Activated B cell treated with CpG ODN at 0.5 μM for 24 hours (primary cell): Measurements from ENCODE around the gene SLC44A4. TPM values are rescaled to one million over a fixed set of nuclear protein-coding genes. Genes with fewer than 3 reads are reported as not detected.
"Not testable (repeated sequence)": the region's sequence is repeated elsewhere in the genome, so short reads cannot be mapped to it uniquely, and the experiment has no call there.

ENCODE experiments used
- ATAC-seq: fragments of 200-7000 bp; cut with Tn5 transposase; one replicate; pipeline ENCODE4 v1.10.0; 2021; ENCODE audit warnings: low read depth, mild to moderate bottlenecking, moderate library complexity
- CTCF ChIA-PET: fragments of 350-600 bp; sonication (Branson Sonifier 250); formaldehyde crosslinking; loops from one replicate; lab custom pipeline; 2021; ENCODE audit warnings: antibody characterized with exemption; lab: Charles Lee
- POLR2A ChIA-PET: fragments of 350-600 bp; sonication (Branson Sonifier 250); formaldehyde crosslinking; loops from one replicate; lab custom pipeline; 2021; ENCODE audit warnings: antibody characterized with exemption; lab: Charles Lee
- DNase-seq: peaks from one replicate; pipeline ENCODE4 v3.0.0; 2022
- H3K27ac Mint-ChIP-seq: one replicate; pipeline ENCODE4 v1.8.0; 2020; ENCODE audit warnings: mixed read lengths
- H3K27me3 Mint-ChIP-seq: one replicate; pipeline ENCODE4 v1.8.0; 2021; ENCODE audit warnings: mixed read lengths
- H3K36me3 Mint-ChIP-seq: one replicate; pipeline ENCODE4 v1.8.0; 2021; ENCODE audit warnings: low read depth, mixed read lengths
- H3K4me1 Mint-ChIP-seq: one replicate; pipeline ENCODE4 v1.8.0; 2021; ENCODE audit warnings: mixed read lengths
- H3K4me3 Mint-ChIP-seq: one replicate; pipeline ENCODE4 v1.8.0; 2020; ENCODE audit warnings: mild to moderate bottlenecking, mixed read lengths
- H3K9me3 Mint-ChIP-seq: one replicate; pipeline ENCODE4 v1.8.0; 2020; ENCODE audit warnings: mixed read lengths
- intact Hi-C: fragments of 100-400 bp; cut with micrococcal nuclease; formaldehyde crosslinking; loops from one replicate; pipeline ENCODE4 v1.15.1; 2024
- total RNA-seq: library from RNA; stranded (reverse); gene quantifications from 2 replicates; pipeline ENCODE4 v1.2.3, GENCODE V29; 2022
- TF ChIP-seq, protein P1 (sequence below): fragments of 200-600 bp; IDR thresholded peaks from one replicate; pipeline ENCODE4 v1.8.0; 2022; ENCODE audit warnings: antibody characterized with exemption, mild to moderate bottlenecking

Gene SLC44A4
- total RNA-seq, 1 donor from 2014 or later: not detected

DNA sequence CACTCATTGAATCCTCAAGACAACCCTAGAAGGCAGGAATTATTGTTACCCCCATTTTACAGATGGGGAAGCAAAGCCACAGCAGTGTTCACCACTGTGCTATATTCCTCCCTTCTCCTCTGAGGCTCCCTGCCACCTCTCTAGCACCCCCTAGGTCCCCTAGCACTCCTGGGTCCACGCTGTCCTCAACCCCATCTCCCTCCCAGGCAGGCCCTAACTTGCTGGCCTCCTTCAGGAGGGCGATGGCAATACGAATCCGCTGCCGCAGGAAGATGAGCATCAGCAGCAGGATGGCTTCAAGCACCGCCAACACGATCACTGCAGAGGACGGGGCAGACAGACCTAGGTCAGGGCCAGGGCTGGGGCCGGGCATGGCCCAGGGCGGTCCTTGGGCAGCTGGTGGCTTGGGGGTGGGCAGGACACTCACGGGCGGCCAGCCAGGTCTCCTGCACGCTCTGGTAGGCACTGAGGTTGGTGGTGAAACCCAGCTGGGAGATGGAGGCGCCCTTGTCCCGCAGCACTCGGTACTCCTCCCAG, 8.3 kb downstream of the SLC44A4 start:
- DNase-seq (no peak), ATAC-seq (no peak)
- no peaks in the 10 kb centered on the region for H3K36me3 Mint-ChIP-seq
- no peaks in the 10 kb centered on the region for H3K4me1 Mint-ChIP-seq
- intact Hi-C loops: no loop called here
- H3K27me3 Mint-ChIP-seq: peaks cover 1% of the 10 kb centered on the region
- H3K4me3 Mint-ChIP-seq: no peak overlapping the region
- H3K9me3 Mint-ChIP-seq: no peaks in the 10 kb centered on the region
- TF ChIP-seq, protein P1, sequence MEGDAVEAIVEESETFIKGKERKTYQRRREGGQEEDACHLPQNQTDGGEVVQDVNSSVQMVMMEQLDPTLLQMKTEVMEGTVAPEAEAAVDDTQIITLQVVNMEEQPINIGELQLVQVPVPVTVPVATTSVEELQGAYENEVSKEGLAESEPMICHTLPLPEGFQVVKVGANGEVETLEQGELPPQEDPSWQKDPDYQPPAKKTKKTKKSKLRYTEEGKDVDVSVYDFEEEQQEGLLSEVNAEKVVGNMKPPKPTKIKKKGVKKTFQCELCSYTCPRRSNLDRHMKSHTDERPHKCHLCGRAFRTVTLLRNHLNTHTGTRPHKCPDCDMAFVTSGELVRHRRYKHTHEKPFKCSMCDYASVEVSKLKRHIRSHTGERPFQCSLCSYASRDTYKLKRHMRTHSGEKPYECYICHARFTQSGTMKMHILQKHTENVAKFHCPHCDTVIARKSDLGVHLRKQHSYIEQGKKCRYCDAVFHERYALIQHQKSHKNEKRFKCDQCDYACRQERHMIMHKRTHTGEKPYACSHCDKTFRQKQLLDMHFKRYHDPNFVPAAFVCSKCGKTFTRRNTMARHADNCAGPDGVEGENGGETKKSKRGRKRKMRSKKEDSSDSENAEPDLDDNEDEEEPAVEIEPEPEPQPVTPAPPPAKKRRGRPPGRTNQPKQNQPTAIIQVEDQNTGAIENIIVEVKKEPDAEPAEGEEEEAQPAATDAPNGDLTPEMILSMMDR: no peak
- no peak overlapping the region for H3K27ac Mint-ChIP-seq
- CTCF ChIA-PET: no interaction called here
- POLR2A ChIA-PET: no interaction called here

DNA sequence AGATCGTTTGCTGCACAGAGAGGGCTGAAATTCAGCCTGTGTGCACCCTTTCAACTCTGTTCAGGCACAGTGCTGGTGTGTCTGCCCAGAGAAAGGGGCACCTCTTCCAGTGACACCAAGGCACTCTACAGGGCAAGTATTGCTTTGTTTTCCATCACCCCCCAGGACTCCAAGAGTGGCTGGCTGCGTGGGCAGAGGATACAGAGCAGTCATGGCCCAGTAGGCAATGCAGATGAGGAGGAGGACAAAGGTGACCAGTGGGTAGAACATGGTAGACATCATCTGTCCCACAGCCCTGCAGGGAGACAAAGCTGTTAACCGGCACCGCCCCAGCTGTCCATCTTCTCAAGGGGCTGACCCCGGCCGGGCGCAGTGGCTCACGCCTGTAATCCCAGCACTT, 9.5 kb downstream of the SLC44A4 start:
- POLR2A ChIA-PET: interaction anchor here (0.6 kb wide), 1 partner anchor 337 kb away, joined by 3 read pairs; no protein-coding TSS in a partner anchor
- CTCF ChIA-PET: no interaction called here
- ATAC-seq (no peak), DNase-seq (no peak)
- H3K4me1 Mint-ChIP-seq: no peaks in the 10 kb centered on the region
- no peaks in the 10 kb centered on the region for H3K36me3 Mint-ChIP-seq
- intact Hi-C loops: no loop called here
- H3K9me3 Mint-ChIP-seq: no peaks in the 10 kb centered on the region
- peaks cover 1% of the 10 kb centered on the region for H3K27me3 Mint-ChIP-seq
- H3K27ac Mint-ChIP-seq: no peak overlapping the region
- TF ChIP-seq, protein P1: no peak
- H3K4me3 Mint-ChIP-seq: no peak overlapping the region

DNA sequence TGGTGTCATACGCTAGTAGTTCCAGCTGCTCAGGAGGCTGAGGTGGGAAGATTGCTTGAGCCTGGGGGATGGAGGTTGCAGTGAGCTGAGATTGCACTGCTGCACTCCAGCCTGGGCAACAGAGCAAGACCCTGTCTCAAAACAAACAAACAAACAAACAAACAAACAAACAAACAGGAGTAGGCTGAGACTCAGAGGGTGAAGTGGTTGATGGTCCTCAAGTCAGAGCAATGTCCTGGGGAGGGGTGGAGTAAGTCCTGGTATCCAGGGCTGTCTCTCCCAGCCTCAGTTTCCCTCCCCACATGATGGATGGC, 10.2 kb downstream of the SLC44A4 start:
- H3K9me3 Mint-ChIP-seq, CTCF ChIA-PET, H3K4me1 Mint-ChIP-seq, H3K36me3 Mint-ChIP-seq, H3K27me3 Mint-ChIP-seq, H3K4me3 Mint-ChIP-seq, intact Hi-C loops, H3K27ac Mint-ChIP-seq, DNase-seq, ATAC-seq: not testable (repeated sequence)
- POLR2A ChIA-PET: interaction anchor here (0.5 to 1.0 kb wide), 2 partner anchors 19 to 30 kb away, joined by 3 to 5 read pairs; no protein-coding TSS in a partner anchor

DNA sequence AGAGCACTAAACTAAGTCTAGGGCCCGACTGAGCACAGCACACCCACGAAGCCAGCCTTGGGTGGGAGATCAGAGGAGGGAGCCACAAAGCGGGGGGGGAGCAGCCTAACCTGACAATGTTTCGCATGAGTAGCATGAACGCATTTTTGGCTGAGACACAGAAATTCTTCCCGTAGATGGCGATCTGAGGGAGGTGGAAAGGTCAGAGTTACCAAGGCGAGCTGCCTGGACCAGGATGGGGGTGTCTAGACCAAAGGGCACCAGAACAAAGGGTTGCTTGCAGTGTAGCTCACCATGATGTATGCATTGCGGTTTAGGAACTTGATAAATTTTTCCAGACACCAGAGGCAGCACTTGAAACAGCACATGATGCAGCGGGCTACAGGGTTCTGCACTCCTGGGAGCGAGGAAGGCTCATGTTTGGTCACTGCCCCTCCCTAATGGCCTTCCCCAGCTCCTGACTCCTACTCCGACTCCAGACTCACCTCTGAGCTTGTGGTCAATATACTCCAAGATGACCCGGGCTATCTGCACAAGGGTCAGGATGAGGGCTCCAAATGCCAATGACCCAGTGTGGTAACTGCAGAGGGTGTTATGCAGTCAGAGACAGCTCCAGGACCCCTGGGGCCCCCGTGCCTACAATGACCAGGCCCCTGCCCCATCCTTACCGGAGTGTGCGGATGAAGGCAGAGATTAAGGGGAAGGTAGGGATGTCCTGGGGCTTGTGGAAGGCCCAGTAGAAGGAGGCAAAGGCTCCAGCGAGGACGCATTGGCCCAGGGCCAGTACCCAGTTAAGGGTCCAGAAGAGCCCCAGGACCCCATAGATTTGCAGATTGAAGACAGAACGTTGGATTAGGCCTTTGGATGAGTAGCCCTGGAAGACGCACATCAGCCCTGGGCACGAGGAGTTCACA, 13.3 kb downstream of the SLC44A4 start:
- H3K4me3 Mint-ChIP-seq: no peak overlapping the region
- CTCF ChIA-PET: interaction anchor here (0.9 kb wide), 1 partner anchor 26 kb away, joined by 5 read pairs; no protein-coding TSS in a partner anchor
- H3K9me3 Mint-ChIP-seq: no peaks in the 10 kb centered on the region
- no peak overlapping the region for H3K27ac Mint-ChIP-seq
- H3K27me3 Mint-ChIP-seq: peaks cover 1% of the 10 kb centered on the region
- intact Hi-C loops: no loop called here
- ATAC-seq: no peak
- H3K4me1 Mint-ChIP-seq: peaks cover 21% of the 10 kb centered on the region
- no peak for DNase-seq
- TF ChIP-seq, protein P1: no peak
- peaks cover 20% of the 10 kb centered on the region for H3K36me3 Mint-ChIP-seq
- POLR2A ChIA-PET: interaction anchor here (4.9 kb wide), 1 partner anchor 31 kb away, joined by 133 read pairs; no protein-coding TSS in a partner anchor

DNA sequence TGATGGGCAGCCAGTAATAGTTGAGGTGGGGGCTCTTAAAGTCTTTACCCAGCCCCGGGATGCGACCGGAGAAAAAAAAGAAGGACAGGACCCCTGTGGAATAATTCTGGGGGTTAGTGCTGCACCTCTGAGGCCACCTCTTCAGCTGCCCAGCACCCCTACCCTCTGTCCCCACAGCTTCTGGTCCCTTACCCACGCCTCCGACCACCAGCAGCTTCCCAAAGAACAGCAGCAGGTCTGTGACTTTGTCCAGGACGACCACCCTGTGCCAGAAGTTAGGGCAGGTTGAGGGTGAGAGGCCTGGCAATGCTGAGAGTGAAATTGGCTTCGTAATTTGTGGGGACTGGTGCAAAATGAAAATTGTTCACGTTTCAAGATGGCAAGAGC, 14.0 kb downstream of the SLC44A4 start:
- ChIA-PET CTCF (interaction anchor here (0.9 to 1.2 kb wide), 2 partner anchors 26 to 33 kb away, joined by 4 to 5 read pairs; no protein-coding TSS in a partner anchor), POLR2A (interaction anchor here (2.8 to 4.9 kb wide), 2 partner anchors 31 to 33 kb away, joined by 29 to 133 read pairs; partner anchors contain the start of gene EHMT2)
- Mint-ChIP-seq H3K27ac (no peak overlapping the region), H3K36me3 (peaks cover 26% of the 10 kb centered on the region), H3K4me1 (peaks cover 21% of the 10 kb centered on the region), H3K9me3 (no peaks in the 10 kb centered on the region), H3K4me3 (no peak overlapping the region), H3K27me3 (no peaks in the 10 kb centered on the region)
- TF ChIP-seq, protein P1: no peak
- intact Hi-C loops: loop anchor here (1.0 kb wide), 1 partner anchor 319 kb away; the partner anchor contains the start of gene ATP6V1G2
- DNase-seq: no peak
- ATAC-seq: no peak

DNA sequence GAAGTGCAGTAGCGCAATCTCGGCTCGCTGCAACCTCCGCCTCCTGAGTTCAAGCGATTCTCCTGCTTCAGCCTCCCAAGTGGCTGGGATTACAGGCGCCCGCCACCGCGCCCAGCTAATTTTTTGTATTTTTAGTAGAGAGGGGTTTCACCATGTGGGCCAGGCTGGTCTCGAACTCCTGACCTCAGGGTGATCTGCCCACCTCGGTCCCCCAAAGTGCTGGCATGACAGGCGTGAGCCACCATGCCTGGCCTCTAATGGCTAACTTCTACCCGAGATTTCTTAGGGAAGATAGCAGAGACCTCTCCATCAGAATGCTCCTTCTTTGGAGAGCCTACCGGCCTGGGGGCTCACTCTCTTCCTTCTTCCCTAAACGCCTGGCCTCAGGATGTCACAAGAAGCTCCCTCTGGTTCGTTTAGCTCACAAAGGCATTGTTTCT, 14.7 kb downstream of the SLC44A4 start:
- Mint-ChIP-seq H3K36me3 (peaks cover 33% of the 10 kb centered on the region), H3K27ac (peak overlapping the region; percentile 93), H3K4me1 (peaks cover 21% of the 10 kb centered on the region), H3K4me3 (peak overlapping the region; percentile 95)
- DNase-seq, ATAC-seq, H3K27me3 Mint-ChIP-seq, H3K9me3 Mint-ChIP-seq: not testable (repeated sequence)
- intact Hi-C loops: loop anchor here (1.0 kb wide), 1 partner anchor 318 kb away; the partner anchor contains the start of gene ATP6V1G2
- CTCF ChIA-PET: interaction anchor here (0.7 to 1.5 kb wide), 5 partner anchors 11 to 317 kb away, joined by 3 to 5 read pairs (median 4); partner anchors contain the start of gene ATP6V1G2
- POLR2A ChIA-PET: interaction anchor here (0.6 to 4.9 kb wide), 11 partner anchors 24 to 313 kb away, joined by 3 to 133 read pairs (median 6); partner anchors contain the start of genes ABHD16A, APOM, BAG6 and C6orf47
